Prostate gland (tissue), 2 donors: ENCODE results near the gene B9D1.

Source experiments
- CTCF ChIP-seq, 4 experiments: fragments of 200-600 bp in 2 of 4; fragments of 450-650 bp in 2 of 4; sonication (generic) in 2 of 4; IDR thresholded peaks; 1 replicate in 3 of 4; 2 replicates in 1 of 4; pipeline ENCODE4 v1.5.1; 2016 to 2019; ENCODE audit warnings: antibody characterized with exemption in 4 of 4, mild to moderate bottlenecking in 2 of 4, moderate library complexity in 2 of 4
- POLR2A ChIP-seq: fragments of 450-650 bp; IDR thresholded peaks from one replicate; pipeline ENCODE4 v1.6.1; 2016; ENCODE audit warnings: antibody characterized with exemption, mild to moderate bottlenecking
- POLR2AphosphoS5 ChIP-seq: sonication (generic); formaldehyde crosslinking; IDR thresholded peaks from one replicate; pipeline ENCODE4 v1.6.1; 2017; ENCODE audit warnings: antibody characterized with exemption

GRCh38 chr17:19401321-19402010 is 38.9 kb upstream of the B9D1 start:
- TF ChIP-seq POLR2A = no peak
- no peak for TF ChIP-seq CTCF (IDR thresholded peaks at IDR 0.05)
- no peak for TF ChIP-seq POLR2AphosphoS5
